Measurements from ENCODE around the gene SORL1.

SORL1 gene

GRCh38 chr11:121544956-121545355 lies 92.8 kb downstream of the SORL1 start:
- no peak for DNase-seq

- no peak for DNase-seq
Observed at GRCh38 chr11:121547574-121547973, 95.5 kb downstream of the SORL1 start.

- no peak for DNase-seq
Observed at GRCh38 chr11:121550247-121551030, 98.3 kb downstream of the SORL1 start.

- no peak for DNase-seq
Observed at GRCh38 chr11:121551463-121551862, 99.3 kb downstream of the SORL1 start.

- no peak for DNase-seq
Observed at GRCh38 chr11:121552154-121552553, 100.0 kb downstream of the SORL1 start.

GRCh38 chr11:121552644-121553043 lies 100.5 kb downstream of the SORL1 start:
- DNase-seq, result no peak

GRCh38 chr11:121553389-121553788 lies 101.3 kb downstream of the SORL1 start:
- DNase-seq, result no peak

GRCh38 chr11:121553806-121554205 lies 101.7 kb downstream of the SORL1 start:
- no peak for DNase-seq

- DNase-seq, result no peak
Observed at GRCh38 chr11:121554552-121554951, 102.4 kb downstream of the SORL1 start.

GRCh38 chr11:121555121-121555520 lies 103.0 kb downstream of the SORL1 start:
- DNase-seq, result no peak

GRCh38 chr11:121556937-121557336 lies 104.8 kb downstream of the SORL1 start:
- DNase-seq, result no peak

- no peak for DNase-seq
Observed at GRCh38 chr11:121557348-121557747, 105.2 kb downstream of the SORL1 start.

- DNase-seq, result no peak
Observed at GRCh38 chr11:121559606-121560200, 107.6 kb downstream of the SORL1 start.

GRCh38 chr11:121560236-121560635 lies 108.1 kb downstream of the SORL1 start:
- DNase-seq, result no peak

GRCh38 chr11:121561240-121561639 lies 109.1 kb downstream of the SORL1 start:
- no peak for DNase-seq

- DNase-seq, result no peak
Observed at GRCh38 chr11:121561716-121562115, 109.6 kb downstream of the SORL1 start.

GRCh38 chr11:121563003-121563402 lies 110.9 kb downstream of the SORL1 start:
- no peak for DNase-seq

GRCh38 chr11:121563900-121564822 lies 112.0 kb downstream of the SORL1 start:
- no peak for DNase-seq

- DNase-seq, result no peak
Observed at GRCh38 chr11:121564948-121565684, 113.0 kb downstream of the SORL1 start.

GRCh38 chr11:121566279-121567168 lies 114.4 kb downstream of the SORL1 start:
- DNase-seq, result no peak

GRCh38 chr11:121567995-121568394 lies 115.9 kb downstream of the SORL1 start:
- DNase-seq, result no peak

Measured in CD4-positive, alpha-beta T cell treated with Interleukin-15 for 1 hour (primary cell).